ENCODE data around the gene DCK. TPM values are rescaled to one million over a fixed set of nuclear protein-coding genes. Genes with fewer than 3 reads are reported as not detected.
"Not testable (repeated sequence)": the region's sequence is repeated elsewhere in the genome, so short reads cannot be mapped to it uniquely, and the experiment has no call there.

DCK gene
- total and polyA plus RNA-seq, 10 donors: 19.3 to 45.5 (median 35.3) TPM

DNA sequence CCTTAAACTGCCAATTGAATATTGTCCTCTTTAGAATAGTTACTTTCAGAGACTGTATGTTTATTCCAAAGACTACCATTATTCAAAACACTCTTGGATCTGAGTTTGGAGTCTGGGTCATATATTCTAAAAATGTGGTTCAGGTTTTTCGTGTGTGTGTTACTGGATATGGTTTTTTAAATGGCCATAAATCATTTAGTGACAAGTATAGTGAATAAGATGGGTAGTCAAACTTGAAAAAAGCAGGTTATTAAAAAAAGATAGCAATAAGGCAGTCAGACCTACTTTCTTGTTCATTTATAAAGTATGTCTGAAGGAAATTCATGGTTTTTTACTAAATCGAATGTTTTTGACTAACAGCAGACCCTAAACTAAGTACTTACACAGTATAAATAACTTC lies 59.3 kb downstream of the DCK start:
- WGBS, 5 donors: 66 to 71% (median 69%) methylated on average over 2 of the region's 2 CpGs
- no peaks in the 10 kb centered on the region for H3K27me3 ChIP-seq (replicated peaks in 1 of 7)
- H3K27ac ChIP-seq: no peak overlapping the region
- TF ChIP-seq CTCF (IDR thresholded peaks at IDR 0.05 in 8 of 11, conservative IDR thresholded peaks at IDR 0.05 in 3 of 11): no peak
- TF ChIP-seq POLR2A (IDR thresholded peaks at IDR 0.05): no peak
- TF ChIP-seq POLR2AphosphoS5 (IDR thresholded peaks at IDR 0.05): no peak
- H3K4me3 ChIP-seq: no peak overlapping the region
- H3K36me3 ChIP-seq: no peaks in the 10 kb centered on the region
- H3K4me1 ChIP-seq: no peaks in the 10 kb centered on the region
- DNase-seq: no peak
- peaks cover 0 to 16% (median 8%) of the 10 kb centered on the region in 8 donors for H3K9me3 ChIP-seq
- intact Hi-C loops (cut with DNase I; ENCODE audit: low total_unique reads): no loop called here

DNA sequence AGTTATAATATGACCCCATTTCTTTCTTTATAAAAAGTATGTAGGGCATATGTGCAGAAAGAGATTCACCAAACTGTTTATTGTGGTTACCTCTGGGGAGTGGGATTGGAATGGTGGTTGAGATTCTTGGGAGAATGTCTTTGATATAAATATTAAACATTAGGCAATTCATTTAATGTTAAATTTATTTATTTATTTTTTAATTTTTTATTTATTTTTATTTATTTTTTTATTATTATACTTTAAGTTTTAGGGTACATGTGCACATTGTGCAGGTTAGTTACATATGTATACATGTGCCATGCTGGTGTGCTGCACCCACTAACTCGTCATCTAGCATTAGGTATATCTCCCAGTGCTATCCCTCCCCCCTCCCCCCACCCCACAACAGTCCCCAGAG lies 60.2 kb downstream of the DCK start:
- H3K4me3 ChIP-seq; H3K4me1 ChIP-seq; intact Hi-C loops (cut with DNase I; ENCODE audit: low total_unique reads); H3K36me3 ChIP-seq; H3K27me3 ChIP-seq (replicated peaks in 1 of 7); DNase-seq; H3K27ac ChIP-seq: not testable (repeated sequence)
- WGBS, 5 donors: 80 to 93% methylated on average over 1 of the region's 1 CpG; no CpG with 5 or more reads in 3 of the 5 donors
- H3K9me3 ChIP-seq: peaks cover 0 to 12% (median 8%) of the 10 kb centered on the region in 8 donors

DNA sequence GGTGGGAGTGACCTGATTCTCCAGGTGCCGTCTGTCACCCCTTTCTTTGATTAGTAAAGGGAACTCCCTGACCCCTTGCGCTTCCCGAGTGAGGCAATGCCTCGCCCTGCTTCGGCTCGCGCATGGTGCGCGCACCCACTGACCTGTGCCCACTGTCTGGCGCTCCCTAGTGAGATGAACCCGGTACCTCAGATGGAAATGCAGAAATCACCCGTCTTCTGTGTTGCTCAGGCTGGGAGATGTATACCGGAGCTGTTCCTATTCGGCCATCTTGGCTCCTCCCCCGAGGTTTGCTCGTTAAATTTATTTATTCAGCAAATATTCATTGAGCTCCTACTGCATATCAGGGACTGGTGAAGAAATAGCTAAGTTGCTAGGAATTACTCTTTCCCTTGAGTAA lies 66.1 kb downstream of the DCK start:
- 84 to 93% (median 91%) methylated on average over 6 to 16 of the region's 16 CpGs for WGBS, 5 donors
- H3K4me1 ChIP-seq; H3K27ac ChIP-seq; H3K9me3 ChIP-seq; intact Hi-C loops (cut with DNase I; ENCODE audit: low total_unique reads); H3K4me3 ChIP-seq; H3K27me3 ChIP-seq (replicated peaks in 1 of 7); DNase-seq; H3K36me3 ChIP-seq: not testable (repeated sequence)

- H3K4me1 ChIP-seq: peaks cover 0 to 8% (median 0%) of the 10 kb centered on the region in 6 donors
- H3K36me3 ChIP-seq: no peaks in the 10 kb centered on the region
- WGBS, 5 donors: 85 to 96% (median 92%) methylated on average over 2 of the region's 2 CpGs
- H3K27ac ChIP-seq: no peak overlapping the region
- no peak overlapping the region for H3K4me3 ChIP-seq
- no peaks in the 10 kb centered on the region for H3K9me3 ChIP-seq
- H3K27me3 ChIP-seq (replicated peaks in 1 of 7): no peaks in the 10 kb centered on the region
- TF ChIP-seq CTCF (IDR thresholded peaks at IDR 0.05 in 8 of 11, conservative IDR thresholded peaks at IDR 0.05 in 3 of 11) (no peak), POLR2AphosphoS5 (IDR thresholded peaks at IDR 0.05) (no peak), POLR2A (IDR thresholded peaks at IDR 0.05) (no peak)
- intact Hi-C loops (cut with DNase I; ENCODE audit: low total_unique reads): no loop called here
- no peak for DNase-seq
These were observed 69.0 kb downstream of the DCK start for GRCh38 chr4:71062436-71062835.

DNA sequence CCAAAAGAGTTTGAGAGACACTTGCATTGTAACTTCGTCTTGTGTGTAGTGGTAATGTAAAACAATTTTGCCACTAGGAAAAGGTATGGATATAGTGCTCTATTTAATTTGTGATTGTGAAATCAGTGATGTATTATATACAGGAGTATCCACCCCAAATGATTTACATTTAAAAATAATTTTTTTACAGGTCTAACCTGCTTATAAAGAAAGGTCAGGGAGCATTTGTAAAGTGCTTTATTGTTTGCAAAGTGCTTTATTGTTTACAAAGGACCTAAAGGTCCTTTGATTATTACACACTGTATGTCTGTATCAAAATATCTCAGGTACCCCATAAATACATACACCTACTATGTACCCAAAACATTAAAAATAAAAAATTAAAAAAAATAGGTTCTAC lies 70.3 kb downstream of the DCK start:
- 85 to 97% (median 94%) methylated on average over 1 of the region's 1 CpG for WGBS, 5 donors
- intact Hi-C loops (cut with DNase I; ENCODE audit: low total_unique reads): no loop called here

More for the DNA sequence above, 70.3 kb downstream of the DCK start:
- Histone ChIP-seq H3K36me3 (no peaks in the 10 kb centered on the region), H3K4me1 (peaks cover 0 to 8% (median 0%) of the 10 kb centered on the region in 6 donors), H3K27ac (no peak overlapping the region), H3K4me3 (no peak overlapping the region), H3K27me3 (replicated peaks in 1 of 7) (no peaks in the 10 kb centered on the region), H3K9me3 (no peaks in the 10 kb centered on the region)
- TF ChIP-seq POLR2A (IDR thresholded peaks at IDR 0.05) (no peak), CTCF (IDR thresholded peaks at IDR 0.05 in 8 of 11, conservative IDR thresholded peaks at IDR 0.05 in 3 of 11) (no peak), POLR2AphosphoS5 (IDR thresholded peaks at IDR 0.05) (no peak)
- no peak for DNase-seq
